Epithelial cell of esophagus (primary cell): Measurements from ENCODE around the gene DIPK1A.

Experiments
- DNase-seq: peaks from one replicate; pipeline ENCODE4 v3.0.0; 2010; ENCODE audit warnings: low read depth
- H3K4me3 ChIP-seq: 2 replicates; pipeline ENCODE4 v1.5.1; 2011; ENCODE audit warnings: mild to moderate bottlenecking, low read length, control low read depth
- CTCF ChIP-seq: IDR thresholded peaks from 2 replicates; pipeline ENCODE4 v1.5.1; 2011; ENCODE audit warnings: low read depth, mild to moderate bottlenecking, low read length, control low read depth, inconsistent platforms; ENCODE audit not compliant: insufficient read depth; ENCODE audit errors: missing control alignments

DIPK1A gene

DNA sequence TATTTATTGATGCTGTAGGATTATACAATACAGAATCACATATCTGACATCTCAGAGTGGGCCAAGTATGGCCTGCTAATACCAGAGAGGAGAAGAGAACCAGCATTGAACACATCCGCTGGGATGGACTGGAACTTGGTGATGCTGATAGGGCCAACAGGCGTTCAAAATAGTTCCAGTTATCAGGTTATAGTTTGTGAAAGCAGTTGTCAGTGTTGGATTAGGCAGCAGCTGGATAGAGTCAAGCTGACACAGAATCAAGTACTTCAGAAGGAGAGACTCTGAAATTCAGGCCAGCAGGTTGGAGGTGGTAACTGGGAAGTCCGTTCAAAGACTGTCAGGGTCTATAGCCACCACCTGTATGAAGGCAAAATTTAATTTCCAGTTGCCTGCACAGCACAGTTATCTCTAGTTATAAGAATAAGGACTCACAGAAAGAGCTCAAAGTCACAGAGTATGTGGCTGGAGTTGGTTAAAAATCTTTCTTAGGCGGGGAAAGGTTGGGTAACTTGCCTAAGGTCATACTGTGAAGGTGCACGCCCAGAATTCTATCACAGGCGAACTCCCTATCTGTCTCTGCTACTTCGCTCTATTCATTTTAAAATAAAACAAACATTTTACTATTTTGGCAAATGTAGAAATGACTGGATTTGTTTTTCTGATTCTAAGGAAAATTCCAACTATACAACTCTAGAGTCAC is 9.9 kb upstream of the DIPK1A start:
- TF ChIP-seq CTCF: no peak
- peak; percentile 8 for DNase-seq
- H3K4me3 ChIP-seq: no peak overlapping the region

GRCh38 chr1:92969517-92969916 is 8.3 kb upstream of the DIPK1A start:
- no peak for TF ChIP-seq CTCF
- DNase-seq: no peak
- no peak overlapping the region for H3K4me3 ChIP-seq

- TF ChIP-seq CTCF: peak; percentile 79
- H3K4me3 ChIP-seq: no peak overlapping the region
- peak; percentile 51 for DNase-seq
These were observed 7.1 kb upstream of the DIPK1A start for GRCh38 chr1:92968138-92969032.

GRCh38 chr1:92964998-92965397 is 3.7 kb upstream of the DIPK1A start:
- DNase-seq: no peak
- no peak for TF ChIP-seq CTCF
- H3K4me3 ChIP-seq: no peak overlapping the region

DNA sequence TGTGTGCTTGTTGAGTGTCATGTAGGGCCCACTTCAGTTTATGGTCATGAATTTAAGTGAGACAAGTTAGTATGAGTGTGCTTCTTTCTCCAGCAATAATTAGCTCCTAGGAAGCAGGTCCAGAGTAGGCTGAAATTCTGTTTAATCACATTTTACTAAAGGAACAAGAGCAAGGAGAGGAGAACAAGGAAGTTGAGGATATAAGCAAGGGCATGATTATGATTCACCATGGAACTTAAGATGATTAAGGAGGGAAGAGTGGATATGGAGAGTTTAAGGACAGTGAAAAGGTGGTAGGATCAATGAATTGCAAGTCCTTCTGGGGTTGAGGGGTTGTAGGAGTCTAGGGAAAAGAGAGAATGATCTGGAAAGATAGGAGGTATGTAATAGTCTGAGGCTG is 3.1 kb upstream of the DIPK1A start:
- peak; percentile 46 for DNase-seq
- no peak for TF ChIP-seq CTCF
- H3K4me3 ChIP-seq: no peak overlapping the region

GRCh38 chr1:92961896-92962752 is 862 bp upstream of the DIPK1A start:
- peak overlapping the region; percentile 54 for H3K4me3 ChIP-seq
- DNase-seq: peak; percentile 88
- no peak for TF ChIP-seq CTCF
